Activated naive CD4-positive, alpha-beta T cell treated with anti-CD3 and anti-CD28 coated beads, Interleukin-2, amount 50 U/mL, for 16 hours (primary cell): ENCODE results near the gene DNAJC6.

Experiments
- DNase-seq: peaks from one replicate; pipeline ENCODE4 v3.0.0-alpha.2; 2020

DNAJC6 gene

GRCh38 chr1:65412256-65412983 is 103.1 kb downstream of the DNAJC6 start:
- no peak for DNase-seq

GRCh38 chr1:65412984-65413375 is 103.6 kb downstream of the DNAJC6 start:
- no peak for DNase-seq

- DNase-seq = no peak
These were observed 105.2 kb downstream of the DNAJC6 start for GRCh38 chr1:65414538-65414937.

GRCh38 chr1:65416767-65417166 is 107.4 kb downstream of the DNAJC6 start:
- no peak for DNase-seq

GRCh38 chr1:65417729-65418128 is 108.4 kb downstream of the DNAJC6 start:
- DNase-seq = no peak

- DNase-seq = no peak
These were observed 109.3 kb downstream of the DNAJC6 start for GRCh38 chr1:65418522-65419185.

GRCh38 chr1:65419681-65420589 is 110.6 kb downstream of the DNAJC6 start:
- peak; percentile 99 for DNase-seq

GRCh38 chr1:65420590-65421350 is 111.4 kb downstream of the DNAJC6 start, which contains the start of the genes LEPR and LEPROT:
LEPR (plus strand) TSS chr1:65420668; CDS start chr1:65565566, 144,898 bp downstream.
LEPROT (plus strand) TSS chr1:65420668; CDS start chr1:65420725, 57 bp downstream.
- no peak for DNase-seq

GRCh38 chr1:65421351-65422025 is 112.1 kb downstream of the DNAJC6 start:
- no peak for DNase-seq

- DNase-seq = no peak
These were observed 113.2 kb downstream of the DNAJC6 start for GRCh38 chr1:65422241-65423203.

- DNase-seq = no peak
These were observed 114.7 kb downstream of the DNAJC6 start for GRCh38 chr1:65423884-65424572.

GRCh38 chr1:65424573-65424889 is 115.2 kb downstream of the DNAJC6 start:
- no peak for DNase-seq

GRCh38 chr1:65425006-65425405 is 115.7 kb downstream of the DNAJC6 start:
- DNase-seq = no peak

- no peak for DNase-seq
These were observed 116.4 kb downstream of the DNAJC6 start for GRCh38 chr1:65425697-65426096.

GRCh38 chr1:65429078-65429477 is 119.7 kb downstream of the DNAJC6 start:
- DNase-seq = no peak

- no peak for DNase-seq
These were observed 120.5 kb downstream of the DNAJC6 start for GRCh38 chr1:65429806-65430205.

- DNase-seq = no peak
These were observed 121.9 kb downstream of the DNAJC6 start for GRCh38 chr1:65431111-65431705.

GRCh38 chr1:65432918-65433317 is 123.6 kb downstream of the DNAJC6 start:
- DNase-seq = no peak

- no peak for DNase-seq
These were observed 124.9 kb downstream of the DNAJC6 start for GRCh38 chr1:65434255-65434654.

- DNase-seq = no peak
These were observed 125.4 kb downstream of the DNAJC6 start for GRCh38 chr1:65434760-65435159.
